H1 (cell line): ENCODE data around the gene KCNJ5. TPM values are rescaled to one million over a fixed set of nuclear protein-coding genes. Genes with fewer than 3 reads are reported as not detected.

Source experiments
- CTCF ChIA-PET: fragments of 300-600 bp; sonication (Branson Sonifier 250); formaldehyde crosslinking; loops from one replicate; lab custom pipeline; 2021; ENCODE audit not compliant: partially characterized antibody; lab: Charles Lee
- POLR2A ChIA-PET: fragments of 300-600 bp; sonication (Branson Sonifier 250); formaldehyde crosslinking; loops from one replicate; lab custom pipeline; 2021; ENCODE audit warnings: inconsistent platforms; ENCODE audit not compliant: partially characterized antibody; lab: Charles Lee
- DNase-seq, 2 experiments: peaks; one replicate each; pipeline versions ENCODE4 v3.0.0 to v3.0.0-alpha.2; 2010 to 2022; ENCODE audit warnings: low spot score in 2 of 2, low read depth in 1 of 2, mixed read lengths in 1 of 2
- FAIRE-seq: peaks from 2 replicates; lab custom pipeline; 2011; peaks lifted over from hg19 to GRCh38; lab: Jason Lieb, UNC
- H2AFZ ChIP-seq: 2 replicates; pipeline ENCODE4 v1.8.1; 2012; ENCODE audit warnings: low read length, inconsistent platforms
- H2AK5ac ChIP-seq: 2 replicates; pipeline ENCODE4 v1.6.1; 2013; ENCODE audit warnings: low read depth, low read length
- H2BK120ac ChIP-seq: replicated peaks from 2 replicates; pipeline ENCODE3; 2013; ENCODE audit warnings: low read depth, low read length, inconsistent platforms
- H2BK12ac ChIP-seq: 2 replicates; pipeline ENCODE4 v1.6.1; 2013; ENCODE audit warnings: low read depth, low read length
- H2BK15ac ChIP-seq: 2 replicates; pipeline ENCODE4 v1.6.1; 2013; ENCODE audit warnings: low read length
- H2BK20ac ChIP-seq: 2 replicates; pipeline ENCODE4 v1.6.1; 2013; ENCODE audit warnings: low read length
- H2BK5ac ChIP-seq: 2 replicates; pipeline ENCODE4 v1.6.1; 2013; ENCODE audit warnings: low read depth, low read length
- H3K14ac ChIP-seq: 2 replicates; pipeline ENCODE4 v1.6.1; 2013; ENCODE audit warnings: inconsistent platforms; ENCODE audit not compliant: insufficient read length
- H3K18ac ChIP-seq: 2 replicates; pipeline ENCODE4 v1.6.1; 2013; ENCODE audit warnings: low read length; ENCODE audit errors: extremely low read depth
- H3K23ac ChIP-seq: 2 replicates; pipeline ENCODE4 v1.6.1; 2013; ENCODE audit warnings: inconsistent platforms; ENCODE audit not compliant: insufficient read length
- H3K23me2 ChIP-seq: 2 replicates; pipeline ENCODE4 v1.6.1; 2013; ENCODE audit warnings: low read depth, low read length
- H3K27ac ChIP-seq: 2 replicates; pipeline ENCODE4 v1.6.1; 2011; ENCODE audit warnings: low read depth, low read length, inconsistent platforms
- H3K27me3 ChIP-seq, 4 experiments: replicated peaks in 1 of 4; 1 replicate in 1 of 4; 2 replicates in 3 of 4; pipeline versions ENCODE4 v1.6.1 to v1.8.1; 2011 to 2013; ENCODE audit warnings: low read length in 3 of 4, mild to moderate bottlenecking in 3 of 4, inconsistent platforms in 2 of 4, mixed read lengths in 2 of 4, moderate library complexity in 1 of 4; ENCODE audit not compliant: control insufficient read depth in 3 of 4, insufficient read depth in 3 of 4; ENCODE audit errors: extremely low read depth in 1 of 4
- H3K36me3 ChIP-seq, 4 experiments: 2 replicates each; pipeline versions ENCODE4 v1.6.1 to v1.8.1; 2011 to 2013; ENCODE audit warnings: mild to moderate bottlenecking in 4 of 4, low read length in 3 of 4, moderate library complexity in 2 of 4, control low read depth in 1 of 4, inconsistent platforms in 1 of 4; ENCODE audit not compliant: insufficient read depth in 4 of 4, control insufficient read depth in 2 of 4
- H3K4ac ChIP-seq: replicated peaks from 2 replicates; pipeline ENCODE3; 2013; ENCODE audit warnings: low read length, low read depth, mixed read lengths, inconsistent platforms; ENCODE audit not compliant: insufficient read length
- H3K4me1 ChIP-seq, 4 experiments: replicated peaks in 1 of 4; 1 replicate in 1 of 4; 2 replicates in 3 of 4; pipeline versions ENCODE4 v1.6.1 to v1.8.1; 2011 to 2013; ENCODE audit warnings: low read length in 3 of 4, inconsistent platforms in 2 of 4, mixed read lengths in 1 of 4; ENCODE audit not compliant: insufficient read depth in 4 of 4, control insufficient read depth in 3 of 4
- H3K4me2 ChIP-seq, 2 experiments: 2 replicates each; pipeline versions ENCODE4 v1.6.1 to v1.8.1; 2011 to 2013; ENCODE audit warnings: low read depth in 2 of 2, low read length in 2 of 2, control low read depth in 1 of 2, inconsistent platforms in 1 of 2, mild to moderate bottlenecking in 1 of 2; ENCODE audit not compliant: insufficient read depth in 1 of 2
- H3K4me3 ChIP-seq, 4 experiments: fragments of 200-600, 300-600 bp in 1 of 4; sonication (generic), shearing (Covaris generic), sonication (Bioruptor Twin) in 1 of 4; 2 replicates each; pipeline versions ENCODE4 v1.5.1 to v1.8.1; 2011 to 2016; ENCODE audit warnings: low read length in 4 of 4, low read depth in 3 of 4, control low read depth in 2 of 4, inconsistent platforms in 2 of 4, mild to moderate bottlenecking in 2 of 4, mixed read lengths in 1 of 4, moderate library complexity in 1 of 4; ENCODE audit not compliant: insufficient read depth in 2 of 4; ENCODE audit errors: extremely low read depth in 1 of 4
- H3K56ac ChIP-seq: replicated peaks from 2 replicates; pipeline ENCODE3; 2013; ENCODE audit warnings: low read depth, mild to moderate bottlenecking, mixed read lengths, low read length, inconsistent platforms; ENCODE audit not compliant: insufficient read length
- H3K79me1 ChIP-seq: 2 replicates; pipeline ENCODE4 v1.6.1; 2013; ENCODE audit warnings: low read depth, low read length, control low read depth
- H3K79me2 ChIP-seq, 2 experiments: 2 replicates each; pipeline versions ENCODE4 v1.6.1 to v1.8.1; 2012 to 2013; ENCODE audit warnings: low read length in 2 of 2, mild to moderate bottlenecking in 2 of 2, inconsistent platforms in 1 of 2; ENCODE audit not compliant: insufficient read depth in 2 of 2, control insufficient read depth in 1 of 2
- H3K9ac ChIP-seq, 4 experiments: replicated peaks in 1 of 4; 1 replicate in 1 of 4; 2 replicates in 3 of 4; pipeline versions ENCODE4 v1.6.1 to v1.8.1; 2011 to 2013; ENCODE audit warnings: low read depth in 3 of 4, low read length in 3 of 4, control low read depth in 2 of 4, mild to moderate bottlenecking in 2 of 4, moderate library complexity in 2 of 4, inconsistent platforms in 1 of 4; ENCODE audit errors: extremely low read depth in 1 of 4
- H3K9me3 ChIP-seq, 2 experiments: 2 replicates each; pipeline versions ENCODE4 v1.6.1 to v1.8.1; 2012 to 2013; ENCODE audit warnings: mild to moderate bottlenecking in 2 of 2, moderate library complexity in 2 of 2, control low read depth in 1 of 2, inconsistent platforms in 1 of 2, low read depth in 1 of 2, low read length in 1 of 2, mixed read lengths in 1 of 2; ENCODE audit not compliant: insufficient read depth in 2 of 2
- H4K20me1 ChIP-seq, 2 experiments: replicated peaks in 1 of 2; 2 replicates each; pipeline versions ENCODE3 to v1.8.1; 2011 to 2013; ENCODE audit warnings: inconsistent platforms in 2 of 2, low read length in 2 of 2, mild to moderate bottlenecking in 1 of 2; ENCODE audit not compliant: insufficient read depth in 2 of 2, control insufficient read depth in 1 of 2
- H4K5ac ChIP-seq: 2 replicates; pipeline ENCODE4 v1.6.1; 2013; ENCODE audit warnings: low read length, low read depth, mixed read lengths, inconsistent platforms; ENCODE audit not compliant: insufficient read length
- H4K8ac ChIP-seq: 2 replicates; pipeline ENCODE4 v1.8.0; 2013; ENCODE audit warnings: mild to moderate bottlenecking, moderate library complexity, low read length, inconsistent platforms; ENCODE audit not compliant: insufficient read depth; ENCODE audit errors: extremely low read depth
- H4K91ac ChIP-seq: replicated peaks from 2 replicates; pipeline ENCODE3; 2013; ENCODE audit warnings: low read length, mixed read lengths, inconsistent platforms; ENCODE audit not compliant: insufficient read length
- CTBP2 ChIP-seq: IDR thresholded peaks from 2 replicates; pipeline ENCODE4 v1.7.0; 2011; ENCODE audit warnings: borderline replicate concordance, mild to moderate bottlenecking, moderate library complexity, mixed read lengths, low read length; ENCODE audit not compliant: insufficient read depth, insufficient read length
- FOSL1 ChIP-seq: IDR thresholded peaks from 2 replicates; pipeline ENCODE4 v1.6.1; 2011; ENCODE audit warnings: mild to moderate bottlenecking, low read depth, low read length, moderate library complexity; ENCODE audit not compliant: insufficient read depth
- WGBS, 2 experiments: shearing (Covaris generic) in 1 of 2; methylation state at CpG; one replicate each; pipeline versions ENCODE4 v1.1.6 to v1.1.7; 2013 to 2015; ENCODE audit warnings: low lambda C conversion rate in 2 of 2, mixed read lengths in 2 of 2, inconsistent platforms in 1 of 2, low coverage in 1 of 2, missing lambda C conversion rate in 1 of 2; ENCODE audit not compliant: insufficient replicate concordance in 2 of 2, insufficient coverage in 1 of 2, insufficient read length in 1 of 2; ENCODE audit errors: extremely low coverage in 1 of 2, missing lambda C conversion rate in 1 of 2; 5-methylcytosine and 5-hydroxymethylcytosine counted together
- polyA plus RNA-seq, 7 experiments: library from polyadenylated mRNA; depleted of rRNA in 3 of 7; stranded (reverse) in 5 of 7; unstranded in 2 of 7; fragments of >200 nt in 5 of 7; fragments of 200-250 nt in 2 of 7; gene quantifications; 1 replicate in 5 of 7; 2 replicates in 1 of 7; 4 replicates in 1 of 7; pipeline versions ENCODE4 v1.2.1 to v1.2.3, GENCODE V29; 2011 to 2013; ENCODE audit warnings: missing spikeins in 2 of 7, mixed read lengths in 2 of 7
- total RNA-seq: library from RNA; stranded (reverse); fragmentation: NEBNext Ultra II Directional; extraction: Animal tissue kit (Norgen Biotek cat#: 25700); gene quantifications from 2 replicates; pipeline ENCODE4 v1.2.1, GENCODE V29; 2021
- TF ChIP-seq, protein P1 (sequence below): IDR thresholded peaks from 2 replicates; pipeline ENCODE4 v1.6.1; 2012; ENCODE audit warnings: inconsistent platforms

Gene KCNJ5
- total and polyA plus RNA-seq, 2 of the 8 experiments (the other 6 are each of a cell fraction or from before 2014, with no cell fraction given), result 0.05 TPM; not detected in 1

DNA sequence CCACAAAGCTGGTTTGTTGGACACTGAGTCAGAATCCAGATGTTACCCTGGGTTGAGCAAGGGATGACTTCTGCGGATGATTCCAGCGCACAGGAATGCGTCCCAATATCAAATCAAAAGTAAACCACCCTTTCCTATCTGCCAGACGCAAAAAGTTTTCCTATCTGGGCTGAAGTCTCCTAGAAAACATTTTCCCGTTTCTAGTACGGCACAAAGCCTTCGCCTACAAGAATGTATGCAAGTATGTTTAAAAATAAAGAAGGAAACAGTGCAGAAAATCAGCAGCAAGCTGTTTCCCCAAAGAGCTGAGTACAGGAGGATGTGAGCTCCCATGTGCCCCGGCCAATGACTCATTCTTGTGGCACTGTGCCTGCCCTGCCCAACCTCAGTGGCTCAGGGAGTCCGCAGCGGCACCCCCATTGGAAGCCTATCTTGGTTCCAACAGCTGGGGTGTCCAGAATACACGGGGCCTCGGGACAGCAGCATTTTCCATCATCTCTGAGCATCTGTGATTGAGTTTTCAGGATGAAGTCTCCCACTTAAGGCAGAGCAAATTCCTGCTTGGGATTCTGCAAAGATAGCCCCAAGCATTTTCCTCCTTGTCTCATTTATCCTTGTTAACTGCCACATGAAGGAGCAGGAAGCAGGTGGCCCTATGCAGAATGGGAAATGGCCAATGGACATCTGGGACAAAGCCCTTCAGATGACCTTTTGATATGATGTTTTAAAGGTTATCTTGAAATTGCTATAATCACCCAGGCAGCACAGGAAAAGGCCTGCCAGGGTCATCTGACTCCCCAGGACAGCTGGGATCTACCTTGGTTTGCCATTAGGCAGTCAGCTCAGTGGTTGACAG, 17.5 kb downstream of the KCNJ5 start:
- H4K91ac ChIP-seq, result no peak overlapping the region
- no peak overlapping the region for H3K9ac ChIP-seq
- FAIRE-seq (no peak), DNase-seq (no peak)
- 88% methylated on average over 12 of the region's 12 CpGs; no CpG with 5 or more reads in 1 of the 2 experiments for WGBS, 2 experiments
- no peak overlapping the region for H3K4me2 ChIP-seq
- H3K36me3 ChIP-seq, result no peaks in the 10 kb centered on the region
- no peak overlapping the region for H3K56ac ChIP-seq
- H2BK120ac ChIP-seq, result no peak overlapping the region
- H3K14ac ChIP-seq, result no peak overlapping the region
- H3K9me3 ChIP-seq, result peaks cover 0 to 4% of the 10 kb centered on the region in 2 experiments; a peak in 2 of 4 replicates
- ChIA-PET CTCF (interaction anchor here (0.8 to 14.9 kb wide), 8 partner anchors 10 to 124 kb away, joined by 3 to 332 read pairs (median 26); partner anchors contain the start of genes KCNJ5 and TP53AIP1), POLR2A (no interaction called here)
- no peak overlapping the region for H4K8ac ChIP-seq
- no peak overlapping the region for H3K18ac ChIP-seq
- H3K4me3 ChIP-seq, result no peak overlapping the region
- no peak overlapping the region for H2AFZ ChIP-seq
- no peaks in the 10 kb centered on the region for H3K79me1 ChIP-seq
- H4K20me1 ChIP-seq, result peaks cover 0 to 2% of the 10 kb centered on the region in 2 experiments
- TF ChIP-seq, protein P1, sequence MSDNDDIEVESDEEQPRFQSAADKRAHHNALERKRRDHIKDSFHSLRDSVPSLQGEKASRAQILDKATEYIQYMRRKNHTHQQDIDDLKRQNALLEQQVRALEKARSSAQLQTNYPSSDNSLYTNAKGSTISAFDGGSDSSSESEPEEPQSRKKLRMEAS, result no peak
- TF ChIP-seq FOSL1 (no peak), CTBP2 (no peak)
- no peaks in the 10 kb centered on the region for H3K79me2 ChIP-seq
- H3K23ac ChIP-seq, result no peak overlapping the region
- H3K27me3 ChIP-seq, result peaks cover 17 to 37% (median 30%) of the 10 kb centered on the region in 4 experiments
- H2BK5ac ChIP-seq, result no peak overlapping the region
- H3K4ac ChIP-seq, result no peak overlapping the region
- H4K5ac ChIP-seq, result no peak overlapping the region
- H3K27ac ChIP-seq, result no peak overlapping the region
- H2BK12ac ChIP-seq, result no peak overlapping the region
- peaks cover 4% of the 10 kb centered on the region; the same call in 1 of the 2 replicates for H3K23me2 ChIP-seq
- no peak overlapping the region for H2BK15ac ChIP-seq
- no peak overlapping the region for H2BK20ac ChIP-seq
- peaks cover 8 to 9% (median 9%) of the 10 kb centered on the region in 4 experiments for H3K4me1 ChIP-seq
- H2AK5ac ChIP-seq, result no peak overlapping the region
